GM10266 (cell line): ENCODE measurements around the gene OLA1.

Experiments used
- DNase-seq: peaks from one replicate; pipeline ENCODE4 v3.0.0; 2012; ENCODE audit errors: extremely low spot score
- TF ChIP-seq, protein P1 (sequence below): IDR thresholded peaks from 2 replicates; pipeline ENCODE4 v1.5.1; 2012; ENCODE audit warnings: mild to moderate bottlenecking, low read depth; ENCODE audit not compliant: control insufficient read depth, insufficient read depth; ENCODE audit errors: missing control alignments

OLA1 gene

DNA sequence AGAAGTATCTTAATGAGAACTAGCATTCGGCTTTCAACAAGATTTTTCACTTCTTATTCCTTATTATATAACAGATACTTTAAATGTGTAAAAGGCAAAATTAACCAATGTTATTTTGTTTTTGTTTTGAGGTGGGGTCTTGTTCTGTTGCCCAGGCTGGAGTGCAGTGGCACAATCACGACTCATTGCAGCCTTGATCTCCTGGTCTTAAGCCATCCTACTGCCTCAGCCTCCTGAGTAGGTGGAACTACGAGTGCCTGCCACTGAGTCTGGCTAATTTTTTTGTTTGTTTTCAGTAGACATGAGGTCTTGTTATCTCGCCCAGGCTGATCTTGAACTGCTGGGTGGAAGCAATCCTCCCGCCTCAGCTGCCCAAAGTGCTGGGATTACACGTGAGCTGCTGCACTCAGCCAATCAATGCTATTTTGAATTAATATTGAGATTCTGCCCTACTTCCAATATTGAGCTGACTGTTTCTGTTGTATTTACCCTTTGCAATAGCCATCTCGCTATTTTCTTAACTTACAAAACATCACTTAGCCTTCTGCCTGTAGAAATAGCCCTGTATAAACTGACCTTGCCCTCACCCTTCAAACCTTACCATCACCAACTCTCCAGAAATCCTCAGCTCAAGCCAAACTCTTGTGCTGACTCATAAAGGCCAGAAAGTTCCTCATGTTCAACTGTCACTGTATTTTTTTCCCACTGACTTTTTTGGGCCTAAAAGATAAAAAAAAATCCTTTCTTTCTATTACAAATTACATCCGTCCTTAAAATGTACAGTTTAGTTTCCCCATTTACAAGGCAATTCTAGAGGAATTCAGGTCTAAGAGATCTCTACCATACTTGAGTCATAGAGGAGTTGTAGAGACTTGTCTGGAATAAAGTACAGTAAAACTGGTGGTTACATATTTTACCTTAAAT lies 94.3 kb downstream of the OLA1 start:
- no peak for DNase-seq
- TF ChIP-seq, protein P1, sequence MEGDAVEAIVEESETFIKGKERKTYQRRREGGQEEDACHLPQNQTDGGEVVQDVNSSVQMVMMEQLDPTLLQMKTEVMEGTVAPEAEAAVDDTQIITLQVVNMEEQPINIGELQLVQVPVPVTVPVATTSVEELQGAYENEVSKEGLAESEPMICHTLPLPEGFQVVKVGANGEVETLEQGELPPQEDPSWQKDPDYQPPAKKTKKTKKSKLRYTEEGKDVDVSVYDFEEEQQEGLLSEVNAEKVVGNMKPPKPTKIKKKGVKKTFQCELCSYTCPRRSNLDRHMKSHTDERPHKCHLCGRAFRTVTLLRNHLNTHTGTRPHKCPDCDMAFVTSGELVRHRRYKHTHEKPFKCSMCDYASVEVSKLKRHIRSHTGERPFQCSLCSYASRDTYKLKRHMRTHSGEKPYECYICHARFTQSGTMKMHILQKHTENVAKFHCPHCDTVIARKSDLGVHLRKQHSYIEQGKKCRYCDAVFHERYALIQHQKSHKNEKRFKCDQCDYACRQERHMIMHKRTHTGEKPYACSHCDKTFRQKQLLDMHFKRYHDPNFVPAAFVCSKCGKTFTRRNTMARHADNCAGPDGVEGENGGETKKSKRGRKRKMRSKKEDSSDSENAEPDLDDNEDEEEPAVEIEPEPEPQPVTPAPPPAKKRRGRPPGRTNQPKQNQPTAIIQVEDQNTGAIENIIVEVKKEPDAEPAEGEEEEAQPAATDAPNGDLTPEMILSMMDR, result no peak

DNA sequence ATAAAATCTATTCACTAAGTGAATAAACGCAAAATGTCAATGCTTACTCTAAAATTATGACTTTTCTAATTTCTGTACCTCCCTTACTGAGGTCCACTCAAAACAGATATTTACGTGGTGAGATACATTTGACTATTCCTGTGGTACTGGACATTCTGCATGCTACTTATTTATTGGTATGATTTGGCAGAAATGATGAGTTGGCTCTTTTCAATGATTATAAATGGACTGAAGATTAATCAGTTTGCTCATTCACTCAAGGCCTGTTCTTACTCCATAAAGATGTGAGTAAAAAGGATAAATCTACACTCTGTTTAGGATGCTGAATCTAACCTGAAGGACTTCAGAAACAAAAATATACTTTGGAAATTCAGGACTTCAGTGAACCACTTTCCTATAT lies 98.8 kb downstream of the OLA1 start:
- TF ChIP-seq, protein P1, result no peak
- DNase-seq, result no peak

DNA sequence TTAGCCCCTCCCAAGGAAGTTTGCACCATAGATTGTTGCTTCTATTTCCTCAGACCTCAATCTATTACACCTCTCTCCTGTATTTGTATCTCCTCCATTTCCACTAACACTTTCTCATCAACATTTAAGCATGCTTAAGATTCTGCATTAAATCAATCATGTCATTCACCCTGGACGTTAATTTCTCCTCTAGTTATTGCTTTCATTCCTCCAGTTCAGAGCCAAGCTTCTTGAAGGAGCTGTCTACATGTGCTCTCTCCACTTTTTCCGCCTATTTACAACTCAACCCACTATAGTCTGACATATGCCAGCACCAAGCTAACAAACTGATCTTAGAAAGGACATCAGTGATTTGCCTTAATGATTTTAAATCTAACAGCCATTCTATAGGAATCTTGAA lies 99.5 kb downstream of the OLA1 start:
- no peak for DNase-seq
- TF ChIP-seq, protein P1, result no peak

DNA sequence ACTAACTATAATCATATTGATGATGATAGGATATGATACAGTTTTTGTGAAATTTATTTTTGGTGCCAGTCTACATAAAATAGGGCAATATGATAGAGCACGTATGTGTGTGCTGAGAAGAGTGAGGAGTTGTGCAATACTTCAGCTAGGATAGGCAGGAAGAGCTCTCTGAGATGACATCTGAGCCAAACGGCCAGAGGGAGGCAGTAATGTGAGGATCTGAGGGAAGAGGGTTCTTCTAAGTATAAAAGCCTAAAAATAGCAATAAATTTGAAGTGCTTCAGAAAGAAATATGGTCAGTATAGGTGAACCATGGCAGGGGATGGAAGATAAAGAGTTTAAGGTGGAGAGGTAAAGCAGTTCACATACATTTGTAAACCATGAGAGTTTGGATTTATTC lies 102.5 kb downstream of the OLA1 start:
- TF ChIP-seq, protein P1, result no peak
- no peak for DNase-seq

DNA sequence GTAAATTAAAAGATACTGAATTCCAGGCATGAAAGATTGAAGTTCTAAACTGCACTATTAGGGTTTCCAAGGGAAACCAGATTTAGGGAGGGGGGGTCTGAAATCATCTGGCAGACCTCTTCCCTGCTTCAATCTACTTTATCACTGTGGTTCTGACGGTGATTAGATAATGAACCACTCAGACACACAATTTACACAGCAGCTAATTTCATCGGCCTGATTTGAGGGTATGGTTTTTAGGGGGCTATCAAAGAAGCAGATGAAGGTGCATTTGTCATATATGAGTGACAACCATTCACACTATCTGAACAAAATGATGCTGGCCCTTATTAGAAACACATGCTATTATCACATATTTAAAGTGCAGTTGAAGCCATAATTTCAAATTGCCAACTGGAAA lies 106.0 kb downstream of the OLA1 start:
- DNase-seq, result no peak
- TF ChIP-seq, protein P1, result no peak

DNA sequence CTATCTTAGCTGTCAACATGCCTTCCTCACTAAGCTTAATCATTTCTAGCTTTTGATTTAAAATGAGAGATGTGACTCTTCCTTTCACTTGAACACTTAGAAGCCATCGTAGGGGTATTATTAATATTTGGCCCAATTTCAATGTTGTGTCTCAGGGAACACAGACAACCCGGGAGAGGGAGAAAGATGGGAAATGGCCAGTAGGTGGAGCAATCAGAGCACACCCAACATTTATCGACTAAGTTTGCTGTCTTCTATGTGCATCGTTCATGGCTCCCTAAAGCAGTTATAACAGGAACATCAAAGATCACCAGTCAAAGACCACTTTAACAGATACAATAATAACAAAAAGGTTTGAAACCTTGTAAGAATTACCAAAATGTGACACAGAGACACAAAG lies 110.2 kb downstream of the OLA1 start:
- no peak for DNase-seq
- TF ChIP-seq, protein P1, result no peak

GRCh38 chr2:174135981-174136380 lies 112.4 kb downstream of the OLA1 start:
- DNase-seq, result no peak

More at GRCh38 chr2:174135981-174136380, 112.4 kb downstream of the OLA1 start:
- TF ChIP-seq, protein P1, result no peak
